H9 (cell line): Measurements from ENCODE around the gene AQP9. TPM values are rescaled to one million over a fixed set of nuclear protein-coding genes. Genes with fewer than 3 reads are reported as not detected.

ENCODE experiments used
- DNase-seq: peaks from one replicate; pipeline ENCODE4 v3.0.0-alpha.2; 2017
- H2AFZ ChIP-seq: one replicate; pipeline ENCODE4 v1.6.1; 2013; ENCODE audit warnings: mild to moderate bottlenecking, low read length, control low read depth, moderate library complexity
- H2AK5ac ChIP-seq: 2 replicates; pipeline ENCODE4 v1.6.1; 2013; ENCODE audit warnings: low read length, control low read depth, mixed read lengths; ENCODE audit not compliant: insufficient read length
- H2BK120ac ChIP-seq: one replicate; pipeline ENCODE4 v1.6.1; 2013; ENCODE audit warnings: low read depth, mild to moderate bottlenecking, low read length, control low read depth, inconsistent platforms; ENCODE audit not compliant: poor library complexity, severe bottlenecking
- H2BK12ac ChIP-seq: 2 replicates; pipeline ENCODE4 v1.6.1; 2013; ENCODE audit warnings: low read length, control low read depth, mixed read lengths, low read depth; ENCODE audit not compliant: insufficient read length
- H2BK15ac ChIP-seq: 2 replicates; pipeline ENCODE4 v1.6.1; 2013; ENCODE audit warnings: low read depth, low read length, control low read depth
- H2BK20ac ChIP-seq: one replicate; pipeline ENCODE4 v1.6.1; 2013; ENCODE audit warnings: low read depth, mild to moderate bottlenecking, low read length, control low read depth, inconsistent platforms; ENCODE audit not compliant: poor library complexity, severe bottlenecking
- H2BK5ac ChIP-seq: 2 replicates; pipeline ENCODE4 v1.6.1; 2013; ENCODE audit warnings: low read length, control low read depth, mixed read lengths; ENCODE audit not compliant: insufficient read length
- H3K14ac ChIP-seq: 2 replicates; pipeline ENCODE4 v1.6.1; 2013; ENCODE audit warnings: low read length, control low read depth; ENCODE audit not compliant: insufficient read depth
- H3K18ac ChIP-seq: 2 replicates; pipeline ENCODE4 v1.6.1; 2013; ENCODE audit warnings: low read depth, mild to moderate bottlenecking, mixed read lengths, low read length, control low read depth; ENCODE audit not compliant: insufficient read length
- H3K23ac ChIP-seq: 2 replicates; pipeline ENCODE4 v1.6.1; 2013; ENCODE audit warnings: low read length, control low read depth, mixed read lengths, low read depth; ENCODE audit not compliant: insufficient read length
- H3K23me2 ChIP-seq: 2 replicates; pipeline ENCODE4 v1.6.1; 2013; ENCODE audit warnings: low read depth, mild to moderate bottlenecking, mixed read lengths, low read length, control low read depth; ENCODE audit not compliant: insufficient read length, poor library complexity, severe bottlenecking
- H3K27ac ChIP-seq: 2 replicates; pipeline ENCODE4 v1.5.1; 2013; ENCODE audit warnings: low read length, control low read depth, mixed read lengths, low read depth; ENCODE audit not compliant: insufficient read length
- H3K27me3 ChIP-seq: 2 replicates; pipeline ENCODE4 v1.6.1; 2013; ENCODE audit warnings: low read length, control low read depth, inconsistent platforms; ENCODE audit not compliant: insufficient read depth
- H3K4ac ChIP-seq: 2 replicates; pipeline ENCODE4 v1.6.1; 2013; ENCODE audit warnings: low read depth, mild to moderate bottlenecking, control low read depth, inconsistent platforms, low read length, moderate library complexity
- H3K4me1 ChIP-seq: 2 replicates; pipeline ENCODE4 v1.6.1; 2013; ENCODE audit warnings: low read length, control low read depth, inconsistent platforms; ENCODE audit not compliant: insufficient read depth
- H3K4me2 ChIP-seq: 2 replicates; pipeline ENCODE4 v1.6.1; 2013; ENCODE audit warnings: low read length, control low read depth, mixed read lengths; ENCODE audit not compliant: insufficient read length, insufficient read depth
- H3K56ac ChIP-seq: 2 replicates; pipeline ENCODE4 v1.6.1; 2013; ENCODE audit warnings: low read depth, mild to moderate bottlenecking, mixed read lengths, low read length, control low read depth; ENCODE audit not compliant: insufficient read length
- H3K79me1 ChIP-seq: 2 replicates; pipeline ENCODE4 v1.6.1; 2013; ENCODE audit warnings: low read depth, mild to moderate bottlenecking, moderate library complexity, low read length, control low read depth, inconsistent platforms; ENCODE audit not compliant: insufficient read depth, poor library complexity, severe bottlenecking
- H3K79me2 ChIP-seq: 2 replicates; pipeline ENCODE4 v1.6.1; 2013; ENCODE audit warnings: low read length, control low read depth, inconsistent platforms; ENCODE audit not compliant: insufficient read depth
- H3K9ac ChIP-seq: 2 replicates; pipeline ENCODE4 v1.6.1; 2013; ENCODE audit warnings: low read length, control low read depth, mixed read lengths; ENCODE audit not compliant: insufficient read length; ENCODE audit errors: extremely low read depth
- H3K9me3 ChIP-seq: one replicate; pipeline ENCODE4 v1.6.1; 2013; ENCODE audit warnings: low read depth, low read length, inconsistent platforms; ENCODE audit not compliant: control insufficient read depth
- H3T11ph ChIP-seq: one replicate; pipeline ENCODE4 v1.6.1; 2013; ENCODE audit warnings: mild to moderate bottlenecking, low read length, control low read depth, inconsistent platforms
- H4K20me1 ChIP-seq: one replicate; pipeline ENCODE4 v1.6.1; 2013; ENCODE audit not compliant: control insufficient read depth, insufficient read length, insufficient read depth
- H4K5ac ChIP-seq: 2 replicates; pipeline ENCODE4 v1.6.1; 2013; ENCODE audit warnings: low read depth, mild to moderate bottlenecking, mixed read lengths, low read length, control low read depth; ENCODE audit not compliant: insufficient read length
- H4K8ac ChIP-seq: replicated peaks from 2 replicates; pipeline ENCODE4 v1.6.1; 2013; ENCODE audit warnings: low read length, control low read depth, mixed read lengths, low read depth; ENCODE audit not compliant: insufficient read length
- H4K91ac ChIP-seq: 2 replicates; pipeline ENCODE4 v1.6.1; 2013; ENCODE audit warnings: low read depth, mild to moderate bottlenecking, moderate library complexity, mixed read lengths, low read length, control low read depth; ENCODE audit not compliant: insufficient read length
- H3K27ac Mint-ChIP-seq, 3 experiments: 2 replicates in 2 of 3; 3 replicates in 1 of 3; pipeline ENCODE4 v1.8.0; 2020 to 2021; ENCODE audit warnings: mixed read lengths in 3 of 3, mild to moderate bottlenecking in 1 of 3, moderate library complexity in 1 of 3
- H3K27me3 Mint-ChIP-seq: 2 replicates; pipeline ENCODE4 v1.8.0; 2021; ENCODE audit warnings: low read depth, mild to moderate bottlenecking, moderate library complexity, mixed read lengths
- H3K36me3 Mint-ChIP-seq, 3 experiments: 2 replicates in 2 of 3; 3 replicates in 1 of 3; pipeline ENCODE4 v1.8.0; 2020 to 2021; ENCODE audit warnings: low read depth in 3 of 3, mixed read lengths in 3 of 3; ENCODE audit not compliant: insufficient read depth in 1 of 3
- H3K4me1 Mint-ChIP-seq, 2 experiments: 2 replicates each; pipeline ENCODE4 v1.8.0; 2020; ENCODE audit warnings: mixed read lengths in 2 of 2
- H3K4me3 Mint-ChIP-seq, 2 experiments: 2 replicates in 1 of 2; 3 replicates in 1 of 2; pipeline ENCODE4 v1.8.0; 2020 to 2021; ENCODE audit warnings: mild to moderate bottlenecking in 2 of 2, mixed read lengths in 2 of 2, moderate library complexity in 1 of 2
- H3K9me3 Mint-ChIP-seq, 2 experiments: 2 replicates in 1 of 2; 3 replicates in 1 of 2; pipeline ENCODE4 v1.8.0; 2020; ENCODE audit warnings: mild to moderate bottlenecking in 2 of 2, mixed read lengths in 2 of 2, moderate library complexity in 1 of 2
- WGBS: extraction: QIAGEN DNeasy Blood & Tissue Kit; methylation state at CpG from one replicate; pipeline ENCODE4 v1.1.7; 2013; ENCODE audit warnings: missing lambda C conversion rate, low lambda C conversion rate, mixed read lengths; ENCODE audit not compliant: insufficient read length; ENCODE audit errors: extremely low coverage; 5-methylcytosine and 5-hydroxymethylcytosine counted together
- total RNA-seq: library from RNA; stranded (reverse); gene quantifications from 2 replicates; pipeline ENCODE4 v1.2.1, GENCODE V29; 2021
- TF ChIP-seq, protein P1 (sequence below): fragments of 200-600 bp; sonication (generic); conservative IDR thresholded peaks from 3 replicates; pipeline ENCODE4 v1.8.0; 2021; ENCODE audit warnings: antibody characterized with exemption, mild to moderate bottlenecking

Gene AQP9
- total RNA-seq, 1 experiment from 2014 or later = not detected

GRCh38 chr15:58115692-58116091, 22.5 kb upstream of the AQP9 start:
- Histone ChIP-seq H3T11ph (no peak overlapping the region), H3K79me1 (no peaks in the 10 kb centered on the region), H2AK5ac (no peak overlapping the region), H3K4me1 (peaks cover 2% of the 10 kb centered on the region; the same call in 1 of the 2 replicates), H3K4me2 (no peak overlapping the region), H3K18ac (no peak overlapping the region), H3K4ac (no peak overlapping the region), H3K23me2 (no peaks in the 10 kb centered on the region), H2BK120ac (no peak overlapping the region), H3K9ac (no peak overlapping the region), H3K9me3 (no peaks in the 10 kb centered on the region), H3K27ac (no peak overlapping the region), H2BK5ac (no peak overlapping the region), H3K14ac (no peak overlapping the region), H2BK20ac (no peak overlapping the region), H3K23ac (no peak overlapping the region), H4K20me1 (no peaks in the 10 kb centered on the region), H2AFZ (no peak overlapping the region), H3K27me3 (no peaks in the 10 kb centered on the region), H4K5ac (no peak overlapping the region), H3K56ac (no peak overlapping the region), H2BK15ac (no peak overlapping the region), H3K79me2 (no peaks in the 10 kb centered on the region), H2BK12ac (no peak overlapping the region), H4K91ac (no peak overlapping the region), H4K8ac (no peak overlapping the region)
- Mint-ChIP-seq H3K4me1 (peaks cover 5 to 9% of the 10 kb centered on the region in 2 experiments), H3K4me3 (no peak overlapping the region), H3K27ac (no peak overlapping the region), H3K9me3 (no peaks in the 10 kb centered on the region), H3K36me3 (no peaks in the 10 kb centered on the region), H3K27me3 (no peaks in the 10 kb centered on the region; the same call in 1 of the 2 replicates)
- no peak for DNase-seq
- no CpG with 5 or more reads among the region's 1 CpG for WGBS
- TF ChIP-seq, protein P1, sequence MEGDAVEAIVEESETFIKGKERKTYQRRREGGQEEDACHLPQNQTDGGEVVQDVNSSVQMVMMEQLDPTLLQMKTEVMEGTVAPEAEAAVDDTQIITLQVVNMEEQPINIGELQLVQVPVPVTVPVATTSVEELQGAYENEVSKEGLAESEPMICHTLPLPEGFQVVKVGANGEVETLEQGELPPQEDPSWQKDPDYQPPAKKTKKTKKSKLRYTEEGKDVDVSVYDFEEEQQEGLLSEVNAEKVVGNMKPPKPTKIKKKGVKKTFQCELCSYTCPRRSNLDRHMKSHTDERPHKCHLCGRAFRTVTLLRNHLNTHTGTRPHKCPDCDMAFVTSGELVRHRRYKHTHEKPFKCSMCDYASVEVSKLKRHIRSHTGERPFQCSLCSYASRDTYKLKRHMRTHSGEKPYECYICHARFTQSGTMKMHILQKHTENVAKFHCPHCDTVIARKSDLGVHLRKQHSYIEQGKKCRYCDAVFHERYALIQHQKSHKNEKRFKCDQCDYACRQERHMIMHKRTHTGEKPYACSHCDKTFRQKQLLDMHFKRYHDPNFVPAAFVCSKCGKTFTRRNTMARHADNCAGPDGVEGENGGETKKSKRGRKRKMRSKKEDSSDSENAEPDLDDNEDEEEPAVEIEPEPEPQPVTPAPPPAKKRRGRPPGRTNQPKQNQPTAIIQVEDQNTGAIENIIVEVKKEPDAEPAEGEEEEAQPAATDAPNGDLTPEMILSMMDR = peak; percentile 46; the same call in 2 of the 3 replicates
